Activated T-helper 2 cell treated with anti-CD3 and anti-CD28 coated beads, Interferon-gamma antibody, Interleukin-2, Interleukin-4, amounts not matched to agents 10 μg/mL and 5 μg/mL and 100 μg/mL, durations not matched to agents 14 hours and 24 hours and 36 hours (primary cell): ENCODE results near the gene SMIM1. TPM values are rescaled to one million over a fixed set of nuclear protein-coding genes. Genes with fewer than 3 reads are reported as not detected.

ENCODE experiments used
- DNase-seq: peaks from one replicate; pipeline ENCODE4 v3.0.0; 2021; ENCODE audit warnings: low spot score
- H3K27ac Mint-ChIP-seq: one replicate; pipeline ENCODE4 v1.8.0; 2021; ENCODE audit warnings: mixed read lengths
- H3K27me3 Mint-ChIP-seq: one replicate; pipeline ENCODE4 v1.8.0; 2021; ENCODE audit warnings: low read depth, mixed read lengths
- H3K36me3 Mint-ChIP-seq: one replicate; pipeline ENCODE4 v1.8.0; 2021; ENCODE audit warnings: low read depth, mixed read lengths
- H3K4me1 Mint-ChIP-seq: one replicate; pipeline ENCODE4 v1.8.0; 2021; ENCODE audit warnings: low read depth, mixed read lengths
- H3K4me3 Mint-ChIP-seq: one replicate; pipeline ENCODE4 v1.8.0; 2021; ENCODE audit warnings: low read depth, mild to moderate bottlenecking, moderate library complexity, mixed read lengths
- H3K9me3 Mint-ChIP-seq: one replicate; pipeline ENCODE4 v1.8.0; 2021; ENCODE audit warnings: mixed read lengths
- intact Hi-C: fragments of 100-400 bp; cut with micrococcal nuclease; formaldehyde crosslinking; loops from one replicate; pipeline ENCODE4 v1.15.1; 2023
- total RNA-seq: library from RNA; stranded (reverse); gene quantifications from 2 replicates; pipeline ENCODE4 v1.2.3, GENCODE V29; 2022

The SMIM1 gene
- total RNA-seq, 1 donor from 2014 or later = 2.3 TPM

DNA sequence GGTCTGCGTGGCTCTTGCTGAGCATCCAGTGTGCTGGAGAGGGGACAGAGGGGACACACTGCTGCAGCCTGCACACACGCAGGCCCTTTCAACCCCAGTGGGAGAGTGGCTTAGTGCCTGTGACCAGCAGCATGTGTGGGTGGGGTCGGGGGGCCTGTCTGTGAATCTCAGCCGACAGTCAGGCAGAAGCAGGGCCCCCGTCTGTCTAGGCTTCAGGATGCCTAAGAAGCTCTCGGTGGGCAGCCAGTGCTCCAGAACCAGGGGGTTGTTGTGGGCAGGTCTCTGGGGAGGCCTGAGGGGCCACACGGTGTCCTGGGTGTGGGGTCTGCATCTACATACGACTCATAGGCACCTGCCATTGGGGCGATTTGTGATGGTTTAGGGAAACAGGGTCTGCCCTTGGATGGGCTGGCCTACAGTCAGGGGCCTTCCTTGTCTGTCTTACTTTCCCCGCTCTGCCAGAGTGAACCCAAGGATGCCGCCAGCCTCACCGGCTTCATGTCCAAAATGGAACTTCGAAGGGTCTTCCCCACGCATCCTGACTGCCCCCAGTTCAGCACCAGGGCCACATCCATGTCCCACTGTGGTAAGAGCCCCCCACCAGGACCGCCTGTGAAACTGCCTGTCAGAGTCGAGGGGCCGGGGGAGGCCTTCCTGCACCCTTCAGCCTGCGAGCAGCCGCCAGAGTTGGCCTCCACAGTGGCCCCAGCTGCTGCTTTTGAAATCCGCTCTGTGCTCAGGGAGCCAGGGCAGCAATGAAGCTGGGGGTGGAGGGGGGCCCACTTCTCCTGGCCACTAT, 18.7 kb upstream of the SMIM1 start:
- Mint-ChIP-seq H3K27me3 (no peaks in the 10 kb centered on the region), H3K9me3 (no peaks in the 10 kb centered on the region)

DNA sequence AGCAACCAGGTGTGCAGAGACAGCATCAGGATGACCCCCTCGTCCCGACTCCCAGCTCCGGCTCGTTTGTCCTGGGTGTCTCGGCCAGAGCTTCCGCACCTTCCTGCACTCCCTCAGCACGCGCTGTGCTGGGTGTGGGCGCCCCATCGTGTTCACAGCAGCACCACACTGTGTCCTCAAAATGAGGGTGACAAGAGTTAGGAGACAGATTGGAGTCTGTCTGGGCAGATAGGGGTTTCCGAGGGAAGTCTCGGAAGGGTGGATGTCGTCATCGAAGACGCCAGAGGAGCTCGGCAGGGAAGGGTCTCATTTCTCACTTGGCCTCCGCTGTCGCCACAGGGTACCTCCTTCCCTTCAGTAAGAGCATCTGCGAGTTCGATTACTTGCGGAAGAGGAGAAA, 16.2 kb upstream of the SMIM1 start:
- peaks cover 3% of the 10 kb centered on the region for H3K27me3 Mint-ChIP-seq
- no peaks in the 10 kb centered on the region for H3K36me3 Mint-ChIP-seq
- no peaks in the 10 kb centered on the region for H3K9me3 Mint-ChIP-seq
- no peak overlapping the region for H3K4me3 Mint-ChIP-seq
- intact Hi-C loops = no loop called here
- H3K27ac Mint-ChIP-seq = no peak overlapping the region
- no peak for DNase-seq
- no peaks in the 10 kb centered on the region for H3K4me1 Mint-ChIP-seq

More for the DNA sequence above, 18.7 kb upstream of the SMIM1 start:
- no peak for DNase-seq
- Mint-ChIP-seq H3K27ac (no peak overlapping the region), H3K4me1 (no peaks in the 10 kb centered on the region), H3K4me3 (no peak overlapping the region), H3K36me3 (no peaks in the 10 kb centered on the region)
- intact Hi-C loops = no loop called here

DNA sequence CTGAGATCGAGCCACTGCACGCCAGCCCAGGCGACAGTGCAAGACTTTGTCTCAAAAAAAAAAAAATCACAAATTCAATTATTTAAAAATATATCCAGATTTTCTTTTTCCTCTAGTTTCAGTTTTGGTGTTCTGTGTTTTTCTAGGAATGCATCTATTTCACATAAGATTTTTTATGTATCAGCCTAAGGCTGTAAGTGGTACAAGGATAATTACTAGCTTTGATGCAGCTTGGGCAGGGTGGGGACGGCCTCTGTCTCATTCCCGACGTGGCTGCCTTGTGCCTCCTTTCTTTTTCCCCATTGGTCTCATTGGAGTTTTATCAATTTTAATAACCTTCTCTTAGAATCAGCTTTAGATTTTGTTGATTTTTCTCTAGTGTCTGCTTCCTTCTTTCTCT, 13.4 kb upstream of the SMIM1 start:
- peaks cover 3% of the 10 kb centered on the region for H3K27me3 Mint-ChIP-seq
- no peaks in the 10 kb centered on the region for H3K4me1 Mint-ChIP-seq
- H3K27ac Mint-ChIP-seq = no peak overlapping the region
- DNase-seq = no peak
- H3K4me3 Mint-ChIP-seq = no peak overlapping the region
- no peaks in the 10 kb centered on the region for H3K9me3 Mint-ChIP-seq
- no peaks in the 10 kb centered on the region for H3K36me3 Mint-ChIP-seq
- intact Hi-C loops = no loop called here

DNA sequence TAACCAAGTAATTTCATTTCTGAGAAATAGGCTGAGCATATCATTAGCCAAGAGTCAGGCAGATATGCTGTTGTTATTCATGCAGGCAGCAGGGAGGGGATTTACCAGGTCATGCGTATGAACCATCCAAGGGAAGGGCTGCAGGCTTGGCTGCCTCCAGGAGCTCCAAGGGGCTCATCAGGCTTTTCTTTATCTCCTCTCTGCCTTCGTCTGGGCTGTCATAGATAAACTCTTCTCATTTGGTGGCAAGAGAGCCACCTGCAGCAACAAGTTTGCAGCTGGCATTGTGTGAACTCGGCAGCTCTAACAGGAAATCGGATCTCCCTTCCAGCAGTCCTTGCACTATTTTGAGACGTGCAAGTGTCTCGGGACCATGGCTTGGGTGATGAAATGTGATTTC, 12.8 kb upstream of the SMIM1 start:
- no peak for DNase-seq
- intact Hi-C loops = no loop called here
- H3K9me3 Mint-ChIP-seq = no peaks in the 10 kb centered on the region
- H3K27ac Mint-ChIP-seq = no peak overlapping the region
- H3K4me3 Mint-ChIP-seq = no peak overlapping the region
- no peaks in the 10 kb centered on the region for H3K36me3 Mint-ChIP-seq
- H3K27me3 Mint-ChIP-seq = peaks cover 3% of the 10 kb centered on the region
- H3K4me1 Mint-ChIP-seq = no peaks in the 10 kb centered on the region

DNA sequence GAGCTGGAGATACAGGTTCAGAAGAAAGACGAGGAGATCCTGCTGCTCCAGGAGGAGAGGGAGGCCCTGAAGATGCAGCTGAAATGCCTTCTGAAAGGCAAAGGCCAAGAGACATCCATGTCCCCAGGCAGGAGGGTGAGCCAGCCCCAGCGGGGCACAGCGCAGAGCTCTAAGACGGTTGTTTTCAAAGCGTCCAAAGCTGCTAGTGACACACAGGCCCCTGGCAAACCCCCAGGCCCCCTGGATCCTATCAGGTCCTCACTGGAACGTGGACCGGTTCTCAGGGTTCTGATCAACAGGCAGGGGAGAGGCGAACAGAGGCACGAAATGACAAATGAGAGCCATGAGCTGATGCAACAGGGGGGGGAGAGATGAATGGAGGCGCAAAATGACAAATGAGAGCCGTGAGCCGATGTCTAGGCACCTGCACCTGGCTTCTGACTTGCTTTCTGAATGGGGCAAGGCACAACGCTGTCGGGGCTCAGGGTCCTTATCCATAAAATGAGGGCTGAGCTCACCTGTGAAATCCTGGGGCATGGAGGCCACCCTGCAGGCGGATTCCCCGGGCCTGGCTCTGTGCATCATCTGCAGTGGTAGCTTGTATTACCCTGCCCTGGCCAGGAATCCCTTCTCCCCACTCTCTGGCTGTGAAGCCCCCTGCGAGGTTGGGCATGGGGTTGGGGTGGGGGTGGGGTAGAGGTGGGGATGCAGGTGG, 11.1 kb upstream of the SMIM1 start:
- DNase-seq = no peak
- Mint-ChIP-seq H3K36me3 (no peaks in the 10 kb centered on the region), H3K4me1 (no peaks in the 10 kb centered on the region), H3K27me3 (peaks cover 3% of the 10 kb centered on the region), H3K4me3 (no peak overlapping the region), H3K9me3 (no peaks in the 10 kb centered on the region), H3K27ac (no peak overlapping the region)
- intact Hi-C loops = no loop called here

DNA sequence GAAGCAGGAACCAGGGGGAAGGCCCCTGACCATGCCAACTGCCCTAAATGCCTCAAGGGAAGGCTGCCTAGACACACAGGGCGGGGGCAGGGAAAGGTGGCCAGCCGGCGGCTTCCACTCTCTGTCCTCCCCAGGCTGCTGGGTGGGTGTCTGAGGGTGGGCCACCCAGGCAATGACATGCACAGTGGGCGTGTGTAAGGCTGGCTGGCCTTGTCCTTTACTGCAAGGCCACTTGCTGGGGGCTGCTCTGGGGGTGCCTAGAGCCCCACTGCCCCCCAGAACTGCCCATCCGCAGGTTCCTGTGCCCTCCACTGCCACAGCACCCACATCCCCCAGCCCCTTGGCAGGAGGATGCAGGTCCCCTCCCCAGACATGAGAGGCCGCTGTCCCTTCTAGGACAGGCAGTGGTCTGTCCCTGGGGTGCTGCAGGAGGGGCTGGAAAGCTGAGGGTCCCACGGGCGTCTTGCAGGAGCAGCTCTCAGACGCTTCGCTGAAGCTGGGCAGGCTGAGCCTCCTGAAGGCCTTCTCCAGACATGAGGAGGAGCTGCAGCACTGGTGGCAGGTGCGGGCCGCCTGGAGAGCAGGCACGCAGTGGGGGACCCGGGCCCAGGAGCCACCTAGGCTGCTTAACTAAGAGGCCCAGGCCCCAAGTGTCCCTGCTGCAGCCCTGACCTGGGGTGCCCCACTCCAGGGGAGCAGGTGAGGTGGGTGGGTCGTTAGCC, 10.2 kb upstream of the SMIM1 start:
- Mint-ChIP-seq H3K4me3 (no peak overlapping the region), H3K4me1 (no peaks in the 10 kb centered on the region), H3K27ac (no peak overlapping the region), H3K9me3 (no peaks in the 10 kb centered on the region), H3K27me3 (peaks cover 3% of the 10 kb centered on the region), H3K36me3 (no peaks in the 10 kb centered on the region)
- DNase-seq = no peak
- intact Hi-C loops = no loop called here

DNA sequence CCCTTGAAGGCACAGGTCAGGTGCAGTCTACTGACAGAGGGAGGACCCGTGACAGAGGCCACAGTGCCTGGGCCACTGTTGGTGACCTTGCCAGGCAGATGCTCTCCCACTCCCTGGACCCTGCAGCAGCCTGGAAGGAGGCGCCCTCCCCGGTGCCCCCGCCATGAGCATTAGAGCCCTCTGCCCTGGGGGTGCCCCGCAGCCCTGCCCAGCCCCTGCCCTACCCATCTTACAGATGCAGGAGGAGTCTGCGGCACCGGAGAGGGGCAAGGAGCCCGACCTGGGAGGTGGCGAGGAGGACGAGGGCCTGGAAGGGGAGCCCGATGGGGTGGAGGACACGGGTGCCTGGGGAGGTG, 9.7 kb upstream of the SMIM1 start:
- intact Hi-C loops = no loop called here
- H3K4me1 Mint-ChIP-seq = no peaks in the 10 kb centered on the region
- DNase-seq = no peak

DNA sequence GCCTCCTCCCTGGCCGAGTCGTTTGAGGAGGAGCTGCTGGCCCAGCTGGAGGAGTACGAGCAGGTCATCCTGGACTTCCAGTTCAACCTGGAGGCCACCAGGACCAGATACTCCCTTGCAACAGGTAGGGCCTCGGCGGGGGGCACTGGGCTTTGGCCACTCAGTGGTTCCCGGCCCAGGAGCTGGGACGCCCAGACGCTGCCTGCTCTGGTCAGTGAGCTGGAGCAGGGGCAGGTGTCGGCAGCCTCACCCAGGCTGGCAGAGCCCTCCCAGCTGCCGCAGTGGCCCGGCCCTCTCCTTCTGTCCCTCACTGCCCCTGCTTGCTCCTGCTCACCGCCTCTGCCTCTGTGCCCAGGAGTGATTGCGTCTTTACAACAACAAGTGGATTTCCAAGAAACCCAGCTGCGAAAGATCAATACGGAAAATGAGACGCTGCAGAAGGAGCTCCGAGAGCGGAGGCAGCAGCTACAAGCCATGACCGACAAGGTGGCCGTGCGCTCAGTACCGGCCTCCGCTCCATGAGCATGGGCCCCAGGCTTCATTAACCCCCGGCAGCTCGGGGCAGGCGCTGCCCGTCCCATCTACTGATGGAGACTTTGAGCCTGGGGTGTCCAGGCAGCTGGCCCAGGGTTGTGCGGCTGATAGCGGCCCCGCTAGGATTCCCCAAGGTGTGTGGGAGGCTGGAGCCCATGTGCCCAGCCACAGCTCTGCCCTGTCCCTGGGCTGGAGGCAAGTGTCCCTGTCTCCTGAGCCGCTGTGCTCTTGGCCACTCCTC, 9.0 kb upstream of the SMIM1 start:
- Mint-ChIP-seq H3K27ac (no peak overlapping the region), H3K4me1 (no peaks in the 10 kb centered on the region), H3K4me3 (no peak overlapping the region), H3K9me3 (no peaks in the 10 kb centered on the region), H3K27me3 (peaks cover 3% of the 10 kb centered on the region), H3K36me3 (no peaks in the 10 kb centered on the region)
- intact Hi-C loops = no loop called here
- DNase-seq = no peak

More for the DNA sequence above, 9.7 kb upstream of the SMIM1 start:
- Mint-ChIP-seq H3K27ac (no peak overlapping the region), H3K4me3 (no peak overlapping the region), H3K27me3 (peaks cover 3% of the 10 kb centered on the region), H3K36me3 (no peaks in the 10 kb centered on the region), H3K9me3 (no peaks in the 10 kb centered on the region)

DNA sequence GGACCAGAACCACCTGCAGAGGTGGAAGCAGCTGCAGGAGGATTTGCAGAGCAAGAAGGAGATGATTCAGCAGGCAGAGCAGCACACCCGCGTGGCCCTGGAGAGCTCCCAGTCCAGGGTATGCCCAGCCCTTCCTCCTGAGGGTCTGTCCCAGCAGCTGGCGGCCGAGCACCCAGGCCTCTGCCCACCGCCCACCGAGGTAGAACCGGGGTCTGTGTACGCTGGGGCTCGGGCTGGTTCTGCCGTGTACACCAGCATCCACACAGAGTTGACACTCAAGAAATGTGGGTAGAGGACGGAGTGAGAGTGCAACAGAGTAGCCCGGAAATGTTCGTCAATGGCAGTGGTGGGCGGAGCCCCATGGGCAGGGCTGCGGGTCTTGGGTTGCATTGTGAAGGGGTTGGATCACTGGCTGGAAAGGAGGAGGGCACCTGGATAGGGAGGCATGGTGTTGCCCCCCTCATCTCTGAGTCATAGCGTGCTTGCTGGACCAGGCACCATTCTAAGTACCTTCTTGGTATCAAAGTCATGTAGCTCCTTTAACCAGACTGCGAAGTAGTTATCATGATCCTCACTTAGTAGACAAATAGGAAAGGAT, 5.1 kb upstream of the SMIM1 start:
- H3K27me3 Mint-ChIP-seq = no peaks in the 10 kb centered on the region
- intact Hi-C loops = no loop called here
- peaks cover 3% of the 10 kb centered on the region for H3K4me1 Mint-ChIP-seq

DNA sequence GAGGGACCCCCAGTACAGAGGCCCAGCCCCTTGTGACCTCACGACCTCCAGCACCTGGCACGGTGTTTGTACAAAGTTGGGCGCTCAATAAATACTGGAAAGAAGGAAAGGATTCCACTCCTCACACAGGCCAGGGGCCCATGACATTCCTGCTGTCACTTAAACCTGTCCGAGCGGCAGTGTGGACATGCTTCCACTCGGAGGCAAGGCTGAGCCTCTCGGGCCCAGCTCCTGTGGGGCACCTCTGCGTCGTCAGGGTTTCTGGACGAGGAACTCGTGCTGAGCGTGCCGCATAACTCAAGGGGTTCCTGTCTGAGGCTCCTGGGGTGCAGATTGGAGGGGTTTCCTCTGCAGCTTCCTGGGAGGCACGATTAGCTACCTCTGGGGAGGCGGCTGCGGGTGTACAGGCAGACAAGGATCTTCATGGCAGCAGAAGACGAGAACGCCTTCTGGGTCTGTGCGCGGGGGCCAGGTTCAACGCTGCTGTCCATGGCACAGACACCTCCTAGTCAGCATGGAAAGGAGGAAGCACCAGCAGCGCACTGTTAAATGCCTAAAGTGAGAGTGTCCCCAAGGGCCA, 3.6 kb upstream of the SMIM1 start:
- intact Hi-C loops = no loop called here
- DNase-seq = no peak
- no peaks in the 10 kb centered on the region for H3K36me3 Mint-ChIP-seq
- no peaks in the 10 kb centered on the region for H3K27me3 Mint-ChIP-seq
- no peak overlapping the region for H3K27ac Mint-ChIP-seq
- H3K9me3 Mint-ChIP-seq = no peaks in the 10 kb centered on the region
- no peak overlapping the region for H3K4me3 Mint-ChIP-seq
- peaks cover 3% of the 10 kb centered on the region for H3K4me1 Mint-ChIP-seq

More for the DNA sequence above, 5.1 kb upstream of the SMIM1 start:
- Mint-ChIP-seq H3K36me3 (no peaks in the 10 kb centered on the region), H3K9me3 (no peaks in the 10 kb centered on the region), H3K27ac (no peak overlapping the region), H3K4me3 (no peak overlapping the region)
- no peak for DNase-seq

DNA sequence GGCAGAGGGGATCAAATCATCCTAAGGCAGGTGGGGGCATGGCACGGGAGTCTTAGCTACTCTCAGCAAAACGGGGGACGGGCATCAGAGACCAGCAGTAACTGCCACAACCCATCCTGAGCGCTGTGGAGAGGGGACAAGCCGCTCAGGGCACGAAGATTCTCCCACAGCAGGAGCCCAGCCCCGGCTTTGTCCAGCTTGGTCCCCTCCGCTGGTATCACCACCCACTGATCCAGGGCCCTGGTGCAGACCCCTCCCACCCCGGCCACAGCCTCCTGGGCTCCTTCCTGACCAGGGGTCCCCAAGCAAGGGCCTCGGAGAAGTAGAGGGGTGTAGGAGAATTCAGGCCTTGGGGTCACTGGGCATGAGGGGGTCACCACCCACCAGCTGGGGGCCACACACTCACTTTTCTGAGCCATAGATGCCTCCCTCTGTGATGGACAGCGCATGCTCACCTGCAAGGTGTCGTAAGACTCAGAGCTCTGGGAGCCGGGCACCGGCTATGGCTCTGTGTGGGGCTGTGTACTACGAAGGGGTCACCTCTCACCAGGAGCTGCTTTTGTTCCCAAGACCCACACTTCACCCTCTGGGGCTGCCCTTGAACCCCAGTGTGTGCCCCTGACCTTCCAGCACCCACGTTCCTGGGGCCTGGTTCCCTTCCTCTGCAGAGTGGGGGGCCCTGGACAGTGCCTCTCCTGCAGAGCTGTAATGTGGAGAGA, 2.3 kb upstream of the SMIM1 start:
- Mint-ChIP-seq H3K27me3 (no peaks in the 10 kb centered on the region), H3K27ac (no peak overlapping the region), H3K9me3 (no peaks in the 10 kb centered on the region), H3K36me3 (no peaks in the 10 kb centered on the region), H3K4me3 (peak overlapping the region; percentile 52), H3K4me1 (peaks cover 3% of the 10 kb centered on the region)
- no peak for DNase-seq
- intact Hi-C loops = loop anchor here (10.0 kb wide), 1 partner anchor 135 kb away; the partner anchor contains the start of gene C1orf174
